ENCODE measurements around the gene ZNF229.
"Not testable (repeated sequence)": the region's sequence is repeated elsewhere in the genome, so short reads cannot be mapped to it uniquely, and the experiment has no call there.

- not testable (repeated sequence) for TF ChIP-seq POLR2A, POLR2AphosphoS5 (IDR thresholded peaks at IDR 0.05; ENCODE audit: low read depth, low read length)
These were observed 14.5 kb upstream of the ZNF229 start for GRCh38 chr19:44462600-44463286.

Measured in GM12892 (cell line).